Astrocyte (in vitro differentiated cells and primary cell): ENCODE results near the gene TRIP12. TPM values are rescaled to one million over a fixed set of nuclear protein-coding genes. Genes with fewer than 3 reads are reported as not detected.

Experiments
- DNase-seq: peaks from one replicate; pipeline ENCODE4 v3.0.0-alpha.2; 2010; ENCODE audit warnings: low read depth
- FAIRE-seq: peaks from 2 replicates; lab custom pipeline; 2011; peaks lifted over from hg19 to GRCh38; lab: Jason Lieb, UNC
- H2AFZ ChIP-seq: 2 replicates; pipeline ENCODE4 v1.6.0; 2012; ENCODE audit warnings: low read depth, low read length, inconsistent platforms
- H3K27ac ChIP-seq: 2 replicates; pipeline ENCODE4 v1.5.1; 2011; ENCODE audit warnings: low read depth, low read length, inconsistent platforms
- H3K27me3 ChIP-seq: 2 replicates; pipeline ENCODE4 v1.6.0; 2011; ENCODE audit warnings: low read length, inconsistent platforms; ENCODE audit not compliant: insufficient read depth
- H3K36me3 ChIP-seq: 2 replicates; pipeline ENCODE4 v1.5.1; 2011; ENCODE audit warnings: low read length, inconsistent platforms; ENCODE audit not compliant: insufficient read depth
- H3K4me1 ChIP-seq: 2 replicates; pipeline ENCODE4 v1.5.1; 2011; ENCODE audit warnings: low read length, inconsistent platforms; ENCODE audit not compliant: insufficient read depth
- H3K4me2 ChIP-seq: 2 replicates; pipeline ENCODE4 v1.6.0; 2012; ENCODE audit warnings: low read length, inconsistent platforms
- H3K4me3 ChIP-seq: 2 replicates; pipeline ENCODE4 v1.5.1; 2011; ENCODE audit warnings: low read depth, mild to moderate bottlenecking, low read length, inconsistent platforms; ENCODE audit not compliant: insufficient read depth
- H3K79me2 ChIP-seq: 2 replicates; pipeline ENCODE4 v1.6.0; 2012; ENCODE audit warnings: mild to moderate bottlenecking, low read length, inconsistent platforms; ENCODE audit not compliant: insufficient read depth
- H3K9ac ChIP-seq: 2 replicates; pipeline ENCODE4 v1.6.0; 2012; ENCODE audit warnings: mild to moderate bottlenecking, low read length, inconsistent platforms
- H3K9me3 ChIP-seq: 2 replicates; pipeline ENCODE4 v1.5.1; 2012; ENCODE audit warnings: low read depth, mild to moderate bottlenecking, low read length, inconsistent platforms; ENCODE audit not compliant: insufficient read depth
- H4K20me1 ChIP-seq: 2 replicates; pipeline ENCODE4 v1.6.0; 2012; ENCODE audit warnings: low read length, inconsistent platforms; ENCODE audit not compliant: insufficient read depth
- H3K27ac Mint-ChIP-seq: one replicate; pipeline ENCODE4 v1.8.0; 2021; ENCODE audit warnings: mild to moderate bottlenecking, mixed read lengths; ENCODE audit not compliant: unreplicated experiment
- H3K27me3 Mint-ChIP-seq: one replicate; pipeline ENCODE4 v1.8.0; 2021; ENCODE audit warnings: low read depth, mixed read lengths; ENCODE audit not compliant: unreplicated experiment
- H3K36me3 Mint-ChIP-seq: one replicate; pipeline ENCODE4 v1.8.0; 2021; ENCODE audit warnings: low read depth, mixed read lengths; ENCODE audit not compliant: unreplicated experiment
- H3K4me1 Mint-ChIP-seq: one replicate; pipeline ENCODE4 v1.8.0; 2021; ENCODE audit warnings: low read depth, mixed read lengths; ENCODE audit not compliant: unreplicated experiment
- H3K4me3 Mint-ChIP-seq: one replicate; pipeline ENCODE4 v1.8.0; 2021; ENCODE audit warnings: mild to moderate bottlenecking, moderate library complexity, mixed read lengths; ENCODE audit not compliant: unreplicated experiment
- H3K9me3 Mint-ChIP-seq: one replicate; pipeline ENCODE4 v1.8.0; 2021; ENCODE audit warnings: mild to moderate bottlenecking, mixed read lengths; ENCODE audit not compliant: unreplicated experiment
- EZH2 ChIP-seq: IDR thresholded peaks from 2 replicates; pipeline ENCODE4 v1.6.1; 2012; ENCODE audit warnings: mild to moderate bottlenecking, low read length, inconsistent platforms; ENCODE audit not compliant: insufficient read depth
- total RNA-seq: library from RNA; stranded (reverse); gene quantifications from 2 replicates; pipeline ENCODE4 v1.2.1, GENCODE V29; 2021
- TF ChIP-seq, protein P1 (sequence below): IDR thresholded peaks from 2 replicates; pipeline ENCODE4 v1.5.1; 2011; ENCODE audit warnings: low read depth, mild to moderate bottlenecking, inconsistent platforms, low read length, moderate library complexity; ENCODE audit not compliant: insufficient read depth

Gene TRIP12
- total RNA-seq, 1 donor from 2014 or later: 379 TPM

DNA sequence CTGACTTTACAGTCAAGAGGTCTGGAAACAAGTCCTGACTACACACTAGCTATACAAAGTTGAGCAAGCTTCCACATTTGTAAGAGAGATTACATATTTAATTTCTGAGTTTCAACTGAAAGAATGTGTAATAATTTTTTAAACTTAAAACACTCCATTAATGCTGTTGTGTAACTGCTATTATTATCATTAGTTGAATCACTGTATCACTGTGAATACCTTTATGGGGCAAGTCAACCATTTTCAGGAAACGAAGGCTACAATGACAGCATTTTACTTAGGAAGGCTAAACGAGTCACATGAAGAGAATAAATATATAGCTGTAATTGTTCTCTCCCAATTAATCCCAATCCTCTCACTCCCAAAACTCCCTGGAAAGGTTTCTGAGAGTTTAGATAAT lies 46.3 kb downstream of the TRIP12 start:
- peaks cover 14% of the 10 kb centered on the region for H3K36me3 ChIP-seq
- Mint-ChIP-seq H3K27me3 (no peaks in the 10 kb centered on the region), H3K4me1 (peaks cover 6% of the 10 kb centered on the region), H3K9me3 (no peaks in the 10 kb centered on the region), H3K36me3 (peaks cover 5% of the 10 kb centered on the region), H3K4me3 (no peak overlapping the region), H3K27ac (no peak overlapping the region)
- no peaks in the 10 kb centered on the region for H3K9me3 ChIP-seq
- no peak overlapping the region for H2AFZ ChIP-seq
- H3K9ac ChIP-seq: no peak overlapping the region
- H3K4me3 ChIP-seq: no peak overlapping the region
- H3K27ac ChIP-seq: no peak overlapping the region
- no peaks in the 10 kb centered on the region for H3K4me1 ChIP-seq
- H3K79me2 ChIP-seq: peaks cover 87% of the 10 kb centered on the region
- no peaks in the 10 kb centered on the region for H3K27me3 ChIP-seq
- H3K4me2 ChIP-seq: no peak overlapping the region
- peaks cover 76% of the 10 kb centered on the region for H4K20me1 ChIP-seq
- DNase-seq (no peak), FAIRE-seq (no peak)
- TF ChIP-seq, protein P1, sequence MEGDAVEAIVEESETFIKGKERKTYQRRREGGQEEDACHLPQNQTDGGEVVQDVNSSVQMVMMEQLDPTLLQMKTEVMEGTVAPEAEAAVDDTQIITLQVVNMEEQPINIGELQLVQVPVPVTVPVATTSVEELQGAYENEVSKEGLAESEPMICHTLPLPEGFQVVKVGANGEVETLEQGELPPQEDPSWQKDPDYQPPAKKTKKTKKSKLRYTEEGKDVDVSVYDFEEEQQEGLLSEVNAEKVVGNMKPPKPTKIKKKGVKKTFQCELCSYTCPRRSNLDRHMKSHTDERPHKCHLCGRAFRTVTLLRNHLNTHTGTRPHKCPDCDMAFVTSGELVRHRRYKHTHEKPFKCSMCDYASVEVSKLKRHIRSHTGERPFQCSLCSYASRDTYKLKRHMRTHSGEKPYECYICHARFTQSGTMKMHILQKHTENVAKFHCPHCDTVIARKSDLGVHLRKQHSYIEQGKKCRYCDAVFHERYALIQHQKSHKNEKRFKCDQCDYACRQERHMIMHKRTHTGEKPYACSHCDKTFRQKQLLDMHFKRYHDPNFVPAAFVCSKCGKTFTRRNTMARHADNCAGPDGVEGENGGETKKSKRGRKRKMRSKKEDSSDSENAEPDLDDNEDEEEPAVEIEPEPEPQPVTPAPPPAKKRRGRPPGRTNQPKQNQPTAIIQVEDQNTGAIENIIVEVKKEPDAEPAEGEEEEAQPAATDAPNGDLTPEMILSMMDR: no peak
- TF ChIP-seq EZH2: no peak

DNA sequence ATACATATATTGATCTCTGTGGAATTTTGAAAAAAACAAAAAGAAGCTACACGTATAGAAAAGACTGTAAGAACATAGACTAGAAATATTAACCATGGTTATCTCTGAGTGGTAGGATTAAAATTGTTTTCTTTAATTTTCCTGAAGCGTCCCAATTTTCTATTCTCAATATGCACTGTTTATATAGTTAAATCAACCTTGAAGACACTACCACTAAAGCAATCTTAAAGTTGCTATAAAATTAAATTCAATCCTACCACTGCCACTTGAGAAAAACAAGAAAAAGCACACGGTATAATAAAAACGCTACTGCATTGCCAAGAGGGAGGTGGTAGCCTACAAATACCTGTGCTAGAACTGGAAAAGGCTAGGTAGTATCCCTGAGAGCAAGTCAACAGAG lies 47.2 kb downstream of the TRIP12 start:
- Histone ChIP-seq H3K9me3 (no peaks in the 10 kb centered on the region), H2AFZ (no peak overlapping the region), H3K4me2 (no peak overlapping the region), H3K4me1 (no peaks in the 10 kb centered on the region), H3K27ac (no peak overlapping the region), H3K27me3 (no peaks in the 10 kb centered on the region), H3K4me3 (no peak overlapping the region), H3K79me2 (peaks cover 87% of the 10 kb centered on the region), H3K9ac (no peak overlapping the region), H4K20me1 (peaks cover 75% of the 10 kb centered on the region), H3K36me3 (peaks cover 11% of the 10 kb centered on the region)
- no peak for TF ChIP-seq EZH2
- TF ChIP-seq, protein P1: no peak
- H3K9me3 Mint-ChIP-seq: no peaks in the 10 kb centered on the region
- no peaks in the 10 kb centered on the region for H3K27me3 Mint-ChIP-seq
- DNase-seq: no peak
- H3K4me1 Mint-ChIP-seq: peaks cover 6% of the 10 kb centered on the region
- no peak overlapping the region for H3K4me3 Mint-ChIP-seq
- H3K36me3 Mint-ChIP-seq: peaks cover 6% of the 10 kb centered on the region
- no peak overlapping the region for H3K27ac Mint-ChIP-seq
- FAIRE-seq: no peak

DNA sequence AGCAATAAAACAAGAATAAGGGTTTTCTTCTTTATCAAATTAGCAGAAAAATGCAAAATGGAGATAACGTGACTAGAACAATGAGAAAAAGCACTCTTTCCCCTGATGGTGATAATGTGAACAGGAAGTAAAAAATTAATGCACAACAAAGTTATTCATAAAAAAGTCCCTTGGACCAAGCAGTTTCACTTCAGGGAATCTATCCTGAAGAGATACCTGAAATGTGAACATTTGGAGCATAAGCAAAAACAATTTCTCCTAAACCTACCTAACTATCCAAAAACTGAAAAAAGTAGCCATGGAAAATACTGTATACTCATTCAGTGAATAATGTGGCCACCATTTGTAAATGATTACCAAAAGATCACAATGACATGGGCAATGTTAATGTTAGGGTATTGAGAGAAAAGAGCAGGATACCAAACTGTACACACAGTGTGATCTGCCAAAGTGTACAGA lies 48.7 kb downstream of the TRIP12 start:
- Histone ChIP-seq H3K79me2 (peaks cover 93% of the 10 kb centered on the region), H3K36me3 (peaks cover 10% of the 10 kb centered on the region), H3K4me2 (no peak overlapping the region), H3K9ac (no peak overlapping the region), H3K27me3 (no peaks in the 10 kb centered on the region), H3K9me3 (no peaks in the 10 kb centered on the region), H3K4me3 (no peak overlapping the region), H3K4me1 (no peaks in the 10 kb centered on the region), H4K20me1 (peaks cover 83% of the 10 kb centered on the region), H3K27ac (no peak overlapping the region), H2AFZ (no peak overlapping the region)
- DNase-seq (no peak), FAIRE-seq (no peak)
- H3K4me1 Mint-ChIP-seq: peaks cover 14% of the 10 kb centered on the region
- peaks cover 7% of the 10 kb centered on the region for H3K36me3 Mint-ChIP-seq
- no peak overlapping the region for H3K4me3 Mint-ChIP-seq
- no peak for TF ChIP-seq EZH2
- TF ChIP-seq, protein P1: no peak
- no peaks in the 10 kb centered on the region for H3K9me3 Mint-ChIP-seq
- no peak overlapping the region for H3K27ac Mint-ChIP-seq
- H3K27me3 Mint-ChIP-seq: no peaks in the 10 kb centered on the region
